ENCODE results near the gene GLTPD2.

GLTPD2 gene

DNA sequence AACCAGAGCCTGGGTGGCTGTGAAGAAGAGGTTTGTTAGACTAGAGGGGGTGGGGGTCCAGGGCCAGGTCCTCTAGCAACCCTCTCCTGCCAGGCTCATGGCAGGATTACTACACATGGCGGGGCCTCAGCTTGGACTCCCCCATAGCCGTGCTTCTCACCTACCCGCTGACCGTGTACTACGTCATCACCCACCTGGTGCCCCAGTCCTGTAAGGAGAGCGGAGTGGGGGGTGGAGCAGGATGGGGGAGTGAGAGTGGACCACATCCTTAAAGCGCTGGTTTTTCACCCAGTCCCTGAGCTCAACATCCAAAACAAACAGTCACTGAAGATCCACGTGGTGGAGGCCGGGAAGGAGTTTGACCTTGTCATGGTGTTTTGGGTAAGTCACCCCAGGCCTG, 44.9 kb upstream of the GLTPD2 start:
- no peak for TF ChIP-seq TEAD4 (IDR thresholded peaks at IDR 0.05)
- no peak for TF ChIP-seq EP300 (IDR thresholded peaks at IDR 0.05; ENCODE audit: borderline replicate concordance)
- TF ChIP-seq, protein P1, sequence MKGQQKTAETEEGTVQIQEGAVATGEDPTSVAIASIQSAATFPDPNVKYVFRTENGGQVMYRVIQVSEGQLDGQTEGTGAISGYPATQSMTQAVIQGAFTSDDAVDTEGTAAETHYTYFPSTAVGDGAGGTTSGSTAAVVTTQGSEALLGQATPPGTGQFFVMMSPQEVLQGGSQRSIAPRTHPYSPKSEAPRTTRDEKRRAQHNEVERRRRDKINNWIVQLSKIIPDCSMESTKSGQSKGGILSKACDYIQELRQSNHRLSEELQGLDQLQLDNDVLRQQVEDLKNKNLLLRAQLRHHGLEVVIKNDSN (IDR thresholded peaks at IDR 0.05), result no peak
- TF ChIP-seq NFIC (IDR thresholded peaks at IDR 0.05), result no peak
- no peak for TF ChIP-seq ZBTB7A (IDR thresholded peaks at IDR 0.05; ENCODE audit: low read depth)
- no peak for TF ChIP-seq CEBPB (IDR thresholded peaks at IDR 0.05)
- no peak for TF ChIP-seq EGR1 (IDR thresholded peaks at IDR 0.05)
- TF ChIP-seq RAD21 (IDR thresholded peaks at IDR 0.05; ENCODE audit: low read depth), result no peak
- TF ChIP-seq TAF1 (IDR thresholded peaks at IDR 0.05; ENCODE audit: low read depth), result no peak
- no peak for TF ChIP-seq FOXM1 (IDR thresholded peaks at IDR 0.05; ENCODE audit: borderline replicate concordance, low read depth)
- TF ChIP-seq CREB1 (IDR thresholded peaks at IDR 0.05; ENCODE audit: low read depth), result no peak
- TF ChIP-seq YY1 (IDR thresholded peaks at IDR 0.05; ENCODE audit: low read depth), result no peak
- TF ChIP-seq, protein P2, sequence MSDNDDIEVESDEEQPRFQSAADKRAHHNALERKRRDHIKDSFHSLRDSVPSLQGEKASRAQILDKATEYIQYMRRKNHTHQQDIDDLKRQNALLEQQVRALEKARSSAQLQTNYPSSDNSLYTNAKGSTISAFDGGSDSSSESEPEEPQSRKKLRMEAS (IDR thresholded peaks at IDR 0.05), result no peak
- no peak for TF ChIP-seq TCF12 (IDR thresholded peaks at IDR 0.05; ENCODE audit: low read depth)
- TF ChIP-seq, protein P3, sequence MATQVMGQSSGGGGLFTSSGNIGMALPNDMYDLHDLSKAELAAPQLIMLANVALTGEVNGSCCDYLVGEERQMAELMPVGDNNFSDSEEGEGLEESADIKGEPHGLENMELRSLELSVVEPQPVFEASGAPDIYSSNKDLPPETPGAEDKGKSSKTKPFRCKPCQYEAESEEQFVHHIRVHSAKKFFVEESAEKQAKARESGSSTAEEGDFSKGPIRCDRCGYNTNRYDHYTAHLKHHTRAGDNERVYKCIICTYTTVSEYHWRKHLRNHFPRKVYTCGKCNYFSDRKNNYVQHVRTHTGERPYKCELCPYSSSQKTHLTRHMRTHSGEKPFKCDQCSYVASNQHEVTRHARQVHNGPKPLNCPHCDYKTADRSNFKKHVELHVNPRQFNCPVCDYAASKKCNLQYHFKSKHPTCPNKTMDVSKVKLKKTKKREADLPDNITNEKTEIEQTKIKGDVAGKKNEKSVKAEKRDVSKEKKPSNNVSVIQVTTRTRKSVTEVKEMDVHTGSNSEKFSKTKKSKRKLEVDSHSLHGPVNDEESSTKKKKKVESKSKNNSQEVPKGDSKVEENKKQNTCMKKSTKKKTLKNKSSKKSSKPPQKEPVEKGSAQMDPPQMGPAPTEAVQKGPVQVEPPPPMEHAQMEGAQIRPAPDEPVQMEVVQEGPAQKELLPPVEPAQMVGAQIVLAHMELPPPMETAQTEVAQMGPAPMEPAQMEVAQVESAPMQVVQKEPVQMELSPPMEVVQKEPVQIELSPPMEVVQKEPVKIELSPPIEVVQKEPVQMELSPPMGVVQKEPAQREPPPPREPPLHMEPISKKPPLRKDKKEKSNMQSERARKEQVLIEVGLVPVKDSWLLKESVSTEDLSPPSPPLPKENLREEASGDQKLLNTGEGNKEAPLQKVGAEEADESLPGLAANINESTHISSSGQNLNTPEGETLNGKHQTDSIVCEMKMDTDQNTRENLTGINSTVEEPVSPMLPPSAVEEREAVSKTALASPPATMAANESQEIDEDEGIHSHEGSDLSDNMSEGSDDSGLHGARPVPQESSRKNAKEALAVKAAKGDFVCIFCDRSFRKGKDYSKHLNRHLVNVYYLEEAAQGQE (IDR thresholded peaks at IDR 0.05; ENCODE audit: low read depth), result no peak

DNA sequence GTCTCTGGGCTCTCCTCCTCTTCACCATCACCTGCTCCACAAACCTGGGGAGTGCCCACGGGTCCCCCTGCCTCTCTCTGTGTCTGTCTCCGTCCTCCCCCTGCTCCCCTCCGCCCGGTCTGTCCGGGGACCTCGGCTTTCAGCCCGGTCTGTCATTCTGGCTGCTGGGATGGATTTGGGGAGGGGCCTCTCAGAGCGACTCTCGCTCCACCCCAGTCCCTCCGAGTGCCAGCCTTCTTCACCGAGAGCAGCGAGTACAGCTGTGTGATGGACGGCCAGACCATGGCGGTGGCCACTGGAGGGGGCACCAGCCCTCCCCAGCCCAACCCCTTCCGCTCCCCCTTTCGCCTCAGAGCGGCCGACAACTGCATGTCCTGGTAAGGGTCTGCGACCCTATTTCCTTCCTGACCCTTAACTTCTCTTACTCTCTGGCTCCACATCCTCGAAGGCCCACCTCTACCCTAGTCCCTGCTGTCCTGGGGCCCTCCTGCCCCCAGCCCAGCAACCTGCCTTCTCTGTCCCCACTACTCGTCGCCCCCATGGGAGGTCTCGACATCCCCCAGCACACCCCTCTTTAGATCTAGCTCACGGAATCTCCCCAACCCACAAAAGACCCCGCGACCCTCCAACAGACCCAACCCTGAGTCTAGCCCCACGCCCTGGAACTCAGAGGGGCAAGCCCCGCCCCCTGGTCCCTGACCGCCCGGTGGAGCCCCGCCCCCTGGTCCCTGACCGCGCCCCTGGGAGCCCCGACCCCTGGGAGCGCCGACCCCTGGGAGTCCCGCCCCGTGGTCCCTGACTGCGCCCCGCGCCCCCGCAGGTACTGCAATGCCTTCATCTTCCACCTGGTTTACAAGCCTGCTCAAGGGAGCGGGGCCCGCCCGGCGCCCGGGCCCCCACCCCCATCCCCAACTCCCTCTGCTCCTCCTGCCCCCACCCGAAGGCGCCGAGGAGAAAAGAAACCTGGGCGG, 43.5 kb upstream of the GLTPD2 start:
- TF ChIP-seq, protein P3 (IDR thresholded peaks at IDR 0.05; ENCODE audit: low read depth), result no peak
- no peak for TF ChIP-seq ZBTB7A (IDR thresholded peaks at IDR 0.05; ENCODE audit: low read depth)
- no peak for TF ChIP-seq NFIC (IDR thresholded peaks at IDR 0.05)
- no peak for TF ChIP-seq TAF1 (IDR thresholded peaks at IDR 0.05; ENCODE audit: low read depth)
- no peak for TF ChIP-seq CREB1 (IDR thresholded peaks at IDR 0.05; ENCODE audit: low read depth)

DNA sequence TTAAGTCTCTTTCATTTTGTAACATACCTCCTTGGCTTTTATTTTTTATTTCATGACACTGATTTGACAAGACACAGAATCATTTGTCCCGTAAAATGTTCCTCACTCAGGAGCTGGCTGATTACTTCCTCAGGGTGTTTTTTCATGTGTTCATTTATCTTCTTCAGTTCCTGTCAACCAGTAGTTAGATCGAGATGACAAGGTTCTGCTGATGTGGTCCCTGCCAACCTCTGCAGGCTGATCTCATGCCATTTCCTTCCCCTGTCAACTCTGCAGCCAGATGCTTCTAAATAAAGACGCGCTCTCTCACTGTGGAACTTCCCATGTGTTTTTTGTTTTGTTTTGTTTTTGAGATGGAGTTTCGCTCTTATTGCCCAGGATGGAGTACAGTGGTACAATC, 40.9 kb upstream of the GLTPD2 start:
- no peak for TF ChIP-seq RAD21 (IDR thresholded peaks at IDR 0.05; ENCODE audit: low read depth)
- TF ChIP-seq, protein P1 (IDR thresholded peaks at IDR 0.05), result no peak
- TF ChIP-seq FOXM1 (IDR thresholded peaks at IDR 0.05; ENCODE audit: borderline replicate concordance, low read depth), result no peak
- no peak for TF ChIP-seq EGR1 (IDR thresholded peaks at IDR 0.05)
- no peak for TF ChIP-seq TCF12 (IDR thresholded peaks at IDR 0.05; ENCODE audit: low read depth)
- TF ChIP-seq CEBPB (IDR thresholded peaks at IDR 0.05), result no peak
- no peak for TF ChIP-seq EP300 (IDR thresholded peaks at IDR 0.05; ENCODE audit: borderline replicate concordance)
- TF ChIP-seq CREB1 (IDR thresholded peaks at IDR 0.05; ENCODE audit: low read depth), result no peak

DNA sequence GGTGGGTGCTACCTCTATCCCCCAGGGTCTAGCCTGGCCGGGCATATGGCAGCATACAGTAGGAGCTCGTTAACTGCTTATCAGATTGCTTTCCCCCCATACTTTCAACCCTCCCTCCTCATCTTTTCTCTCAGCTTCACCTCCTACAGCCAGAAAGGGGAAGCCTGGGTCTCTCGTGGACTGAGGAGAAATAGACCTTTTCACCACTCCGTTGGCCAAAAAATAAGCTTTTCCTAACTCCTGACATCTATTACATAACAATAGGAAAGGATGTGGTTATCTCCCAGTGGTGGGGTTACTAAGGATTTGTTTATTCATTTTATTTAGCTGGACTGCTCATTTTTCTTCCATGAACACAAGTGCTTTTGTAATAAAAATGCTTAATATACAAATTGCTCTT, 40.1 kb upstream of the GLTPD2 start:
- TF ChIP-seq EP300 (IDR thresholded peaks at IDR 0.05; ENCODE audit: borderline replicate concordance) (no peak), TEAD4 (IDR thresholded peaks at IDR 0.05) (no peak), EGR1 (IDR thresholded peaks at IDR 0.05) (no peak)

DNA sequence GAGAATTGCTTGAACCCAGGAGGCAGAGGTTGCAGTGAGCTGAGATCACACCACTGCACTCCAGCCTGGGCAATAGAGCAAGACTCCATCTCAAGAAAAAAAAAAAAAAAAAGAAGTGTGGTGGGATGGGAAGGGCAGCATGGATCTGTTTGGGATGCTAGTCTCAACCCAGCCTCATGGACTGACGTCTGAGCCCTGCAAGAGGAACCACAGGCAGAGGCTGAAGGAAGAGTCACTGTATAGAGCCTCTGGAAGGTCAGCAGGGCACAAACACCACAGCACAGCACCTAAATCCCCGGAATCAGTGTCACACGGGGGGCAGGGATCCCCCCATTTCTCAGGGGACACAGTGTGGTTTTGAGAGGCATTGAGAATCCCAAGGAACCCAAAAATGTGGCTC, 38.2 kb upstream of the GLTPD2 start:
- TF ChIP-seq CREB1 (IDR thresholded peaks at IDR 0.05; ENCODE audit: low read depth) (no peak), TAF1 (IDR thresholded peaks at IDR 0.05; ENCODE audit: low read depth) (no peak), TEAD4 (IDR thresholded peaks at IDR 0.05) (no peak), TCF12 (IDR thresholded peaks at IDR 0.05; ENCODE audit: low read depth) (no peak), ZBTB7A (IDR thresholded peaks at IDR 0.05; ENCODE audit: low read depth) (no peak), EGR1 (IDR thresholded peaks at IDR 0.05) (no peak), CEBPB (IDR thresholded peaks at IDR 0.05) (no peak)
- TF ChIP-seq, protein P3 (IDR thresholded peaks at IDR 0.05; ENCODE audit: low read depth), result no peak
- TF ChIP-seq, protein P1 (IDR thresholded peaks at IDR 0.05), result no peak
